CD14-positive monocyte (primary cell): ENCODE results near the gene COG7. TPM values are rescaled to one million over a fixed set of nuclear protein-coding genes. Genes with fewer than 3 reads are reported as not detected.

Source experiments
- DNase-seq, 3 donors: peaks; one replicate each; pipeline ENCODE4 v3.0.0-alpha.2; 2011 to 2022
- H2AFZ ChIP-seq: 2 replicates; pipeline ENCODE4 v1.6.0; 2012; ENCODE audit warnings: mild to moderate bottlenecking, low read depth, low read length, inconsistent platforms; ENCODE audit not compliant: insufficient read depth, poor library complexity, severe bottlenecking
- H3K27ac ChIP-seq, 2 donors: 1 replicate in 1 of 2; 2 replicates in 1 of 2; pipeline ENCODE4 v1.5.1; 2012 to 2013; ENCODE audit warnings: low read length in 2 of 2, control low read depth in 1 of 2, inconsistent platforms in 1 of 2, low read depth in 1 of 2, mild to moderate bottlenecking in 1 of 2
- H3K27me3 ChIP-seq, 2 donors: one replicate each; pipeline versions ENCODE4 v1.6.0 to v1.6.1; 2011 to 2013; ENCODE audit warnings: low read length in 2 of 2; ENCODE audit not compliant: control insufficient read depth in 2 of 2, insufficient read depth in 2 of 2
- H3K36me3 ChIP-seq, 2 donors: replicated peaks in 1 of 2; 1 replicate in 1 of 2; 2 replicates in 1 of 2; pipeline versions ENCODE4 v1.5.1 to v1.6.1; 2012 to 2013; ENCODE audit warnings: low read length in 2 of 2, control low read depth in 1 of 2, inconsistent platforms in 1 of 2, mild to moderate bottlenecking in 1 of 2; ENCODE audit not compliant: insufficient read depth in 2 of 2, control insufficient read depth in 1 of 2
- H3K4me1 ChIP-seq, 2 donors: 1 replicate in 1 of 2; 2 replicates in 1 of 2; pipeline versions ENCODE4 v1.5.1 to v1.6.1; 2012 to 2013; ENCODE audit warnings: low read length in 2 of 2, control low read depth in 1 of 2, inconsistent platforms in 1 of 2, mild to moderate bottlenecking in 1 of 2, moderate library complexity in 1 of 2; ENCODE audit not compliant: insufficient read depth in 2 of 2, control insufficient read depth in 1 of 2
- H3K4me2 ChIP-seq: replicated peaks from 2 replicates; pipeline ENCODE3; 2012; ENCODE audit warnings: low read length, moderate library complexity, mild to moderate bottlenecking; ENCODE audit not compliant: poor library complexity, severe bottlenecking; ENCODE audit errors: extremely low read depth
- H3K4me3 ChIP-seq, 3 experiments: fragments of 200-600 bp in 1 of 3; sonication (generic) in 1 of 3; replicated peaks in 1 of 3; 1 replicate in 2 of 3; 2 replicates in 1 of 3; pipeline ENCODE4 v1.5.1; 2011 to 2013; ENCODE audit warnings: low read length in 3 of 3, mild to moderate bottlenecking in 3 of 3, control low read depth in 2 of 3, low read depth in 2 of 3, inconsistent platforms in 1 of 3, moderate library complexity in 1 of 3
- H3K79me2 ChIP-seq: 2 replicates; pipeline ENCODE4 v1.6.0; 2012; ENCODE audit warnings: mild to moderate bottlenecking, control low read depth, inconsistent platforms, low read length, moderate library complexity; ENCODE audit not compliant: insufficient read depth
- H3K9ac ChIP-seq: 2 replicates; pipeline ENCODE4 v1.6.0; 2017; ENCODE audit warnings: low read length, mild to moderate bottlenecking; ENCODE audit not compliant: insufficient read depth, poor library complexity, severe bottlenecking
- H3K9me3 ChIP-seq, 2 donors: replicated peaks in 1 of 2; 1 replicate in 1 of 2; 2 replicates in 1 of 2; pipeline versions ENCODE4 v1.5.1 to v1.6.1; 2012 to 2013; ENCODE audit warnings: low read length in 2 of 2, control low read depth in 1 of 2; ENCODE audit not compliant: control insufficient read depth in 1 of 2, insufficient read depth in 1 of 2
- H4K20me1 ChIP-seq: 2 replicates; pipeline ENCODE4 v1.6.0; 2012; ENCODE audit warnings: mild to moderate bottlenecking, low read length, control low read depth, moderate library complexity; ENCODE audit not compliant: insufficient read depth
- H3K27ac Mint-ChIP-seq, 7 donors: one replicate each; pipeline ENCODE4 v1.8.0; 2020; ENCODE audit warnings: mild to moderate bottlenecking in 7 of 7, mixed read lengths in 7 of 7, moderate library complexity in 6 of 7, inconsistent platforms in 2 of 7
- H3K27me3 Mint-ChIP-seq, 3 donors: one replicate each; pipeline ENCODE4 v1.8.0; 2021 to 2022; ENCODE audit warnings: low read depth in 3 of 3, mild to moderate bottlenecking in 3 of 3, mixed read lengths in 3 of 3, moderate library complexity in 3 of 3, inconsistent platforms in 1 of 3
- H3K36me3 Mint-ChIP-seq, 2 donors: one replicate each; pipeline ENCODE4 v1.8.0; 2020; ENCODE audit warnings: mixed read lengths in 2 of 2, inconsistent platforms in 1 of 2, mild to moderate bottlenecking in 1 of 2
- H3K4me1 Mint-ChIP-seq: one replicate; pipeline ENCODE4 v1.8.0; 2020; ENCODE audit warnings: mild to moderate bottlenecking, mixed read lengths
- H3K4me3 Mint-ChIP-seq, 2 donors: one replicate each; pipeline ENCODE4 v1.8.0; 2020; ENCODE audit warnings: mild to moderate bottlenecking in 2 of 2, mixed read lengths in 2 of 2, moderate library complexity in 1 of 2
- H3K9me3 Mint-ChIP-seq, 7 donors: one replicate each; pipeline ENCODE4 v1.8.0; 2020 to 2022; ENCODE audit warnings: mixed read lengths in 7 of 7, mild to moderate bottlenecking in 6 of 7, moderate library complexity in 6 of 7, inconsistent platforms in 2 of 7
- WGBS: methylation state at CpG from one replicate; pipeline ENCODE4 v1.1.5; 2013; ENCODE audit warnings: missing lambda C conversion rate; ENCODE audit not compliant: insufficient coverage; 5-methylcytosine and 5-hydroxymethylcytosine counted together
- intact Hi-C, 2 donors: fragments of 100-400 bp; cut with micrococcal nuclease; formaldehyde crosslinking; loops; one replicate each; pipeline versions ENCODE4 v1.15.0 to v1.15.1; 2023
- polyA plus RNA-seq, 3 donors: library from polyadenylated mRNA; depleted of rRNA in 1 of 3; unstranded in 2 of 3; stranded (reverse) in 1 of 3; fragments of 300-500 nt in 2 of 3; fragments of >200 nt in 1 of 3; fragmentation: Illumina TruSeq in 2 of 3; gene quantifications; 1 replicate in 2 of 3; 2 replicates in 1 of 3; pipeline ENCODE4 v1.2.3, GENCODE V29; 2012 to 2021
- TF ChIP-seq, protein P1 (sequence below): fragments of 200-600 bp; IDR thresholded peaks from one replicate; pipeline ENCODE4 v1.8.0; 2022; ENCODE audit warnings: antibody characterized with exemption, mild to moderate bottlenecking

COG7 gene
- polyA plus RNA-seq, 3 donors: 6.6 to 28.8 (median 8.0) TPM

DNA sequence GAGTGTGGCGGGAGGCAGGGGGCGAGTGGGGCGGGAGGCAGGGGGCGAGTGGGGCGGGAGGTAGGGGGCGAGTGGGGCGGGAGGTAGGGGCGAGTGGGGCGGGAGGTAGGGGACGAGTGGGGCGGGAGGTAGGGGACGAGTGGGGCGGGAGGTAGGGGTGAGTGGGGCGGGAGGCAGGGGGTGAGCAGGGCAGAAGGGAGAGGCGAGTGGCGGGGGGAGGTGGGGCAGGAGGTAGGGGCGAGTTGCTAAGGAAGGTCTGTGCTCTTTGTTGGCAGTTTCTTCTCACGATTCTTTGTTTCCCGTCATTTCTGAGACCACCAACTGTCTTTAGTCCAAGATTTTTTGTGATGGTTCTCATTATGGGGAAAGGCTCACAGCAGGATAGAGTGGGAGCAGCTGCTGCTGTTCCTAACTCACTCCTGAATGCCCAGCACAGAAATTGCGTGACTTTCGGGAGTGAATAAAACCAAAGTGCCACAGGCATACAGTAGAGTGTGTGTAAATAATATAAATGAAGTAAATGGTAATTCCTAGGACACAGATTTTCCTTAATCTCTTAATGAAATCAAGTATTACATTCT lies 44.7 kb downstream of the COG7 start:
- no peak overlapping the region for H3K4me3 Mint-ChIP-seq
- Histone ChIP-seq H3K9me3 (no peaks in the 10 kb centered on the region), H3K4me3 (no peak overlapping the region), H2AFZ (no peak overlapping the region), H4K20me1 (no peaks in the 10 kb centered on the region), H3K79me2 (no peaks in the 10 kb centered on the region), H3K36me3 (peaks cover 68 to 93% of the 10 kb centered on the region in 2 donors), H3K4me1 (no peaks in the 10 kb centered on the region), H3K27ac (no peak overlapping the region), H3K27me3 (no peaks in the 10 kb centered on the region), H3K4me2 (no peak overlapping the region), H3K9ac (no peak overlapping the region)
- no peaks in the 10 kb centered on the region for H3K4me1 Mint-ChIP-seq
- TF ChIP-seq, protein P1, sequence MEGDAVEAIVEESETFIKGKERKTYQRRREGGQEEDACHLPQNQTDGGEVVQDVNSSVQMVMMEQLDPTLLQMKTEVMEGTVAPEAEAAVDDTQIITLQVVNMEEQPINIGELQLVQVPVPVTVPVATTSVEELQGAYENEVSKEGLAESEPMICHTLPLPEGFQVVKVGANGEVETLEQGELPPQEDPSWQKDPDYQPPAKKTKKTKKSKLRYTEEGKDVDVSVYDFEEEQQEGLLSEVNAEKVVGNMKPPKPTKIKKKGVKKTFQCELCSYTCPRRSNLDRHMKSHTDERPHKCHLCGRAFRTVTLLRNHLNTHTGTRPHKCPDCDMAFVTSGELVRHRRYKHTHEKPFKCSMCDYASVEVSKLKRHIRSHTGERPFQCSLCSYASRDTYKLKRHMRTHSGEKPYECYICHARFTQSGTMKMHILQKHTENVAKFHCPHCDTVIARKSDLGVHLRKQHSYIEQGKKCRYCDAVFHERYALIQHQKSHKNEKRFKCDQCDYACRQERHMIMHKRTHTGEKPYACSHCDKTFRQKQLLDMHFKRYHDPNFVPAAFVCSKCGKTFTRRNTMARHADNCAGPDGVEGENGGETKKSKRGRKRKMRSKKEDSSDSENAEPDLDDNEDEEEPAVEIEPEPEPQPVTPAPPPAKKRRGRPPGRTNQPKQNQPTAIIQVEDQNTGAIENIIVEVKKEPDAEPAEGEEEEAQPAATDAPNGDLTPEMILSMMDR: no peak
- intact Hi-C loops: no loop called here
- H3K27ac Mint-ChIP-seq: no peak overlapping the region
- no CpG with 5 or more reads among the region's 21 CpGs for WGBS
- H3K36me3 Mint-ChIP-seq: peaks cover 76 to 87% of the 10 kb centered on the region in 2 donors
- peaks cover 0 to 2% (median 0%) of the 10 kb centered on the region in 3 donors for H3K27me3 Mint-ChIP-seq
- no peak for DNase-seq
- H3K9me3 Mint-ChIP-seq: no peaks in the 10 kb centered on the region

DNA sequence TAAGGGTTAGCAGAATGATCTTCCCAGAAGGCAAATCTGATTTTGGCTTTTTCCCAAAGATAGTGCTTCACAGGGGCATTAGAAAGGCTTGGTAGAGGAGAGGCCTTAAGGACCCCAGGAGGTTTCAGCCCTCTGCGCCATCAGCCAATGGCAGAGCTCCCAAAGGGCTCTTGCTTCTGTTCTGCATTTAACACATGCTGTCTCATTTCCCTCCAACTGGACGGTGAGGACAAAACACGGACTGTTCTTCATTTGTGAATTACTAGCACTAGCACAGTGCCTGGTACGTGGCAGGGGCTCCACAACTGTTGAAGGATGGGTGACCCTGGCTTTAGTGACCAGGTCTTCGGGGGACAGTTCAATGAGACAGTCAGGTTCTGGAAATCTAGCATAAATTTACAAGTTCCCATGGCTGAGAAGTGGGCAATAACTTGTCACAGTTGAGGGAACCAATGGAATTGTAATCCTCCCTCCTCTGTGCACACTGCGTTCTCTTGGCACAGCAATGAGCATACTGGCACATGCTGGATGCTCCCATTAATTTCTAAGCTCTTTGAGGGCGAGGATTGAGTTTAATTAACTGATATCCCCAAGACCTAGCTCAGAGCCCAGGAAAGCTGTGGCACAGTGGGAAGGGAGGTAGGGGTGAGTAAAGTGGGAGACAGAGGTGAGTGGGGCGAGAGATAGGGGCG lies 45.4 kb downstream of the COG7 start:
- 96% methylated on average over 4 of the region's 9 CpGs for WGBS
- Mint-ChIP-seq H3K4me1 (no peaks in the 10 kb centered on the region), H3K27ac (peak overlapping the region in 1 of 7 donors; percentile 66), H3K27me3 (peaks cover 0 to 2% (median 0%) of the 10 kb centered on the region in 3 donors), H3K9me3 (no peaks in the 10 kb centered on the region), H3K4me3 (no peak overlapping the region), H3K36me3 (peaks cover 78 to 87% of the 10 kb centered on the region in 2 donors)
- H3K4me1 ChIP-seq: no peaks in the 10 kb centered on the region
- H3K27me3 ChIP-seq: no peaks in the 10 kb centered on the region
- no peaks in the 10 kb centered on the region for H4K20me1 ChIP-seq
- intact Hi-C loops: no loop called here
- no peak for DNase-seq
- TF ChIP-seq, protein P1: no peak
- no peak overlapping the region for H3K4me3 ChIP-seq
- H3K9me3 ChIP-seq: no peaks in the 10 kb centered on the region
- no peak overlapping the region for H3K4me2 ChIP-seq
- H3K79me2 ChIP-seq: no peaks in the 10 kb centered on the region
- H3K27ac ChIP-seq: no peak overlapping the region
- H3K9ac ChIP-seq: no peak overlapping the region
- no peak overlapping the region for H2AFZ ChIP-seq
- H3K36me3 ChIP-seq: peaks cover 68 to 93% of the 10 kb centered on the region in 2 donors
